ENCODE measurements around the gene NFATC2.

Gene NFATC2

DNA sequence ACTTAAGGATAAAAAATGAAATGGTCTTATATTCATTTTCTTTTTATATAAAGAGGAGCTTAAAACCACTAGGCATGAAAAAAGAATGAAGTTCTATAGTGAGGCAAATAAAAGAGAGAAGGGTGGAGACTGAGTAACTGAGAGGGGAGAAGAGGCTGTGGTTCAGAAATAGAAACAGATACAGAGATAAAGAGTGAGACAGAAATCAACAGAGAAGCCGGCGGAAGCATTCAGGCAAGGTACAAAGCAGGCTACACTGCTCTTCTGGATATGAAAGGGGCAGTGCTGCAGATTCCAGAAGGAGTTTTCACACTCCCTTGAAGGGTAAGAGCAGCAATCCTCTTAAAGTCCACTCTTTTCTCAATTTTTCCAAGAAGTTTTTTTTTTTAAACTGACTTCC is 29.9 kb downstream of the NFATC2 start:
- DNase-seq, result no peak

DNA sequence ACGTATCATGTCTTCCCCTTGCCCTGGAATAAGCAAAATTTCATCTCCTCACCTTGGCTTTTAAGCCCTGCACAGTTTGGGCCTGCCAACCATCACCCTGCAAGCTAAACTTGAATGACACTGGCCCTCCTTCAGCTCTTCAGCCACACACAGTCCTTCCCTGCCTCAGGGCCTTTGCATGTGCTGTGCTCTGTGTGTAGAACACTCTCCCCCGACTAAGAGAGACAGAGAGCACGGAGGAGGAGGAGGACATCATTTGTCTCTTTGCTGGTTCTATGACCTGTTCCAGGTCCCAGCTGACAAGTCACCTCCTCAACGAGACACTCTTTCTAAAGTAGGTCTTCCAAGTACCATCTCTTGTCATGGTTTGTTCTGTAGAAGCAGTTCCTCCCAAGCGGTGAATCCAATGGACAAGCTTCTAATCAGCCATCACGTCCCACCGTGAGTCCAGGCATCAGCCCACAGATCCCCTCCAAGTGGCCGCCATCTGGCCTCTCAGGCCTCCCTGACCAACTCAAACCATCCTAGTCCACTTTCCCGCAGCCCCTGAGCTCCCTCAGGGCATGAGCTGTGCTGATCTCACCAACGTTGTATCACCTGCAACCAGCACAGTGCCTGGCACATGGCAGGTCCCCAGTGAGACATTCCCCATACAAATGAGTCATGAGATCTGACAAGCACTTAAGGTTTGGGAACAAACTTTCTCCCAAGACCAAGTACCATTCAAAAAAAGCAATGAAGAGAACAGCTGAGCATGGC is 30.5 kb downstream of the NFATC2 start:
- no peak for DNase-seq

DNA sequence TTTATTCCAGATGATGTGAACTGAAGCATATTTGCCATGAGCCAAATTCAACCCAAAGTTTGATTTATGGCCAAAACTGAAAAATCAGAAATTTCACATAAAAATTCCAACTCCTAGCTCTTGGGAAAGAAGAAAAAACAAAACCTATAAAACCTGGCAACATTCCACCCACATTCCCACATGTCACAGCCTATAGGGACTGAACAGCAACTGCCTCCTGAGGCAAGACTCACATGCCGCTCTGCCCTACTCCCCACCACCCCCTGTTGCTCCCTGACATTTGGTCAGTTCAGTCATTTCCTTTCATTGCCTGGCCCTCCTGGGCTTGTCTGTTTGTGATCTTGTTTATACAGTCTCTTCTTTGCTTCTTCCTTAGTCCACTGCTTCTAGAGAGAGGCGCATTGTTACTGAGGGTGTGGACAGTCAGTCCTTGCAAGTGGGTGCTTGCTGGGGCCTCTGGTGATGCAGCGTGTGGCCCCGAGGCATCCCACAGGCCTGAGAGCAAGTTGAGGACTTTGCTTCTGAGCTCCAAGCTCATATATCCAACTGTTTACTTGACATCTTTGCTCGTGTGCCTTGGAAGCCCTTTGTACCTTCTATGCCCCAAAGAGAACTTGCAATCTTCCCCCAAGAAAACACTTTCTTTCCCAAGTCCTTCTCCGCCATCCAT is 31.4 kb downstream of the NFATC2 start:
- DNase-seq, result no peak

DNA sequence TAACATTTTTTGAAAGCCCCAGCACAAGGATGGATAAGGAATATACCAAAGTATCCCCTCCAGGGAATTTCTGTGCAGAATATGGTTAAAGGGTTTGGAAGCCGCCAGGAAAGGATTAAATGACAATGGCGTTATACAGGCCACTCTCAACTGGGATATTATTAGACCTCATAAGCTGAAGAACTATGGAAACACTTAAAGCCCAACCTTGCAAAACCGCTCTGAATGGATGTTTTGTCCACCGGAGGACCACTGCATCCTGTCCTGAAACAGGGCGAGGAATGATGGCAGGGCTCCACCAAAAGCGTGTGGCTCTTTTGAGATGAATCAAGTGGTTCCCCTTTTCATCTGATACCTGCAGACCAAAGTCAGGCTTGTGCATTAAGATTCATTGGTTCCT is 32.4 kb downstream of the NFATC2 start:
- no peak for DNase-seq

DNA sequence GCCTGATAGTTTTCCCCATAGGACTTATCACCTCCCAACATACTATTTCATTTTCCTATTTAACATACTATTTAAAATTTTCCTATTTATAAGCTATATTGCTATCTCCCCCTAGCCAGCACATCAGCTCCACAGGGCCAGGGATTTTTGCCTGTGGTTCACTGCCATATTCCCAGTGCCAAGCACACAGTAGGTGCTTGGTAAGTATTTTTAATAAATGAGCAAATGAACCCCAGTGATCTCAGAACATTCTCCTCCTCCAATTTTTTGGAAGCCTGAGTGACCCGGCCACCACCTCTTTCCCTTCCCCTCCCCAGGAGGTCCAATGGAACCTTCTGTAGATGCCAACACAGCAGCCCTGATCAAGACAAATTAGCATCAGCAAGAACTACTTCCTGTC is 33.3 kb downstream of the NFATC2 start:
- no peak for DNase-seq

DNA sequence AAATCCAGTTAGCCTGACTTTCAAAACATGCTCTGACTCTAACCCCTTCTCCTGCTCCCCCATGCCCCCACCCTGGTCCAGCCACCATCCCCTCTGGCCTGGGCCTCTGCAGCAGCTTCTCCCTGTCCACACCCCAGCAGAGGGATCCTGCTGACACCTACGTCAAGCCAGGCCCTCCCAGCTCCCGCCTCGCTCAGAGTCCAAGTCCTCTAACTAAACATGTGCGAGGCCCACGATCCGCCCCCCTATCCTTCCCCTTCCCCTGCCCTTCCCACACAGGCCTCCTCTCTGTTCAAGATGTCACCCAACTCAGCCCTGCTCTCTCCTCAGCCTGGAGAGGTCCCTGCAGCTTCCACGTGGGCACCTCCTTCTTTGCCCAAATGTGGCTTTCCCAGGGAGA is 33.7 kb downstream of the NFATC2 start:
- DNase-seq, result no peak

DNA sequence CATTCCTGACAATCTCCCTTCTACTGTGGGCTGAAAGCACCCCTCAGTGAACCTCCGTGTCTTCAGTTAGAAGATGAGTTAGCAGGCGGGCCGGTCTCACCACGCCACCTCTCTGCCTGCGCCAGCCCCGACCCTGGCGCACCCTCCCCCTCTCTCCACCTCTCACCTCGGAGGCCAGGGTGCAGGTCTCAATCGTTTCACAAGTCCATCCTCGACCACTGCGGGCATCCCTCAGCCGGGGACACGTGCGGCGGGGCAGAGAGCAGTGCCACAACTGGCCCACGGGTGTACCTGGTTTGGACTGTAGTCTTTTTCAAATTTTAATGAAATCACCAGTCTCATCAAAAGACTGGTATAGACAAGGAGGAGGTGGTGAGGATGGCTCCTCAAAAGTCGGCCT is 34.4 kb downstream of the NFATC2 start:
- DNase-seq, result no peak

DNA sequence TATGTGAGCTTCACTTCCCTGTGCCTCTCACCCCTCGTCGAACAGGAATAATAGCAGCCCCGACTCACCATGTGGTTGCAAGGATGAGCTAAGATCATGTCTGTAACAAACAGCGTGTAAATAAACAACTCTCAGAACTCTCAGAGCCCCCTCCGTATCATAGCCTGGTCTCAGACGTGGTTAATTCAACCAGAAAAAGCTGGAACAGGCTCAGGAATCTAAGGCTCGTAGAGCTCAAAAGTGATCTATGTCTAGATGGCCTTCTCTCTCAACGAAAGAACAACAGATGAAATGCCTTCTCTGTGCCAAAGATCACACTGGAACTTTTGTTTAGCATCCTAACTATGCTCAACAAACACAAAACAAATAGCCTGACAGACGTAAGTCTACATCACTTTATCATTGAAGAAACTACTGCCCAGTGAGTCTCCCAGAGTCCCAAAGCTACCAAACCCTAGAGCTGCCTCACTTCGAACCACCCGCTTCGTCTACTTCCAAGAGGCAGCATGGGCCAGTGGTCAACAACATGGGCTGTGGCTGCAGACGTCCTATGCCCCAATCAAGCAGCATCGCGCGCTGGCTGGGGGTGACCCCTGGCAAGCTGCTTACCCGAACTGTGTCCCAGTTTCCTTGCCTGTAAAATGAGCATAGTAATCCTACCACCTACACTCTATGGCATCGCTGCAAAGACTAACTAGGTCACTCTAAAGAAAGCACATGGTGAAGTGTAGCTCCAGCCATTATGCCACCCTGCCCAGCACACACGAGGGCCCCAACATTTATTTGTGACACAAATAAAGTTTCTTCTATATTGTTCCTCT is 35.1 kb downstream of the NFATC2 start:
- no peak for DNase-seq

DNA sequence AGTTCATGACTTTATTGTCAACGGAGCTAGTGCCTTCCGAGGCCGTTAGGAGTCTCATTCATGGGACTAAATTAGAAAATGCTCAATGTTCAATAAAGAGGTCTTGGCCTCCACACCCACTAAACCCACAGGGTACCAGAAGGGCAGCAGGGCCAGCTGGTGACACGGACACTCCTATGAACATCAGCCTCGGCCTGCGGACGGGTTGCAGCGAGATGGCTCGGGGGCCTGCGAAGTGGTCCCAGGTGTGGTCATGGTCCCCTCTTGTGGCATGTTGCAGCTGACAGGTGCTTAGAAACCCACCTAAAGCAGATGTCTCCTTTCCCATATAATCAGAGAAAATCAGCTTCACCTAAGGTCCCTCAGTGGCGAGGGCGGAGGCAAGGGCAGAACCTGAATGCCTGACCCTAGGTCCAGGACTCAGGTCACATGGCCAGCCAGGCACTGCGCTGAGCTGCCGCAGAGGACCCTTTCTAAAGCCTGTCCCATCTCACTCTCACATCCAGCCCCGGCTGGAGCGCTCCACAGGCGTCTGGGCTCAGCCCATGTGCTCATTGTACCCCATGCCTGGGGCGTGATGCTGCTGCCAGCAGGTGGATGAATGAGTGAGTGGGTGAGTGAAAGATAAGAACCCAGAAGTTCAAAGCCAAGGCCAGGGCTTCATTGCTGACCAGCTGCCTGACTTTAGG is 35.8 kb downstream of the NFATC2 start:
- DNase-seq, result no peak

DNA sequence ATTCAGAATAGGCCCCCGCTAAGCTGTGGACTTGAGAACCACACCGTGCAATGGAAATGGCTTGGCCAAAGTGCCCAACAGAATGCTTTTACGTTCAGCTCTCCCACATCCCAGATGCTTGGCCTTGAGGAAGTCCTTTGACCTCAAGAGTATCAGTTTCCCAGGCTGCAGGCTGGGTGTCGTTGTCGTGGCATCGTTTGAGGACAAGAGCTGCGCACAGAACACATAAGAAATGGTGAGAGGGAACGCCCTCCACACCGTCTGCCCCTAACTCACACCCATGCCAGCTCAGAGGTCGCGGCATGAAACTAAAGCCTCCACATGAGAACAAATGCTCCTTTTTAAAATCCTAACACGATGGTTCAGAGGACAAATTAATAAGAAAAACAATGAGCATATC is 37.0 kb downstream of the NFATC2 start:
- no peak for DNase-seq

DNA sequence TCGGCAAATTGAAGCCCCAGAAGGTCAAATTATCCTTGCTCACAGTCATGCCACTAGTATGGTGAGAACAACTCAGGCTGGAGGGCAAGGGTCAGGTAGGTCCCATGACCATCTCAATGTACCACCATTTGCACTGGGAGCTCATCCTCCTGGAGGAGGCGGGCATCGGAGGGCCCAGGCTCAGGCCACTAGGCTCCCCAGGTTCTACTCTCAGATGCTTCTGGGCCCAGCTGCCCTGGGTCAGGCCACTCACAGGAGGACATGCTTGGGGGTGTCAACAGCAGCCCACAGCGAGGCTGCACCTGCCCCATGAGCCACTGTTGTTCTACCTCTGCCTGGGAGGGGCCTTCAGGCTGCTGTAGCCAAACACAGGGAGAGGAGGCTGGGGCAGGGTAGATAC is 39.1 kb downstream of the NFATC2 start:
- no peak for DNase-seq

DNA sequence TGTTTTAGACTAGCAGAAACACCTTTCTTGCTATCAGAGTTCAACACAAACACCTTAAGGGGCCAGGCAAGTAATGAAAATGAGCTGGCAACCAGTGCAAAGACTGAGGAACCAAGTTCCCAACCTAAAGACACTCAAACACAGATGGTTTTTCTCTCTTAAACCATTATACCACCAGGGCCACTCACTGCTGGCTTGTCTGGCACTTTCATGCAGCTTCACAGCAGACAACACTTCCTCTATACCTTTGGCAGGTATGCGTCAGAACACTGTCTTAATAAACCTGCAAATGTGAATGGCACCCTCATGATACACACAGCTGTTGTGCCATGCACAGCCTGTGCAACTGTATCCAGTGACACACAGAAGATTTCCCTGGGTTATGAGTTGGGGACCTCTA is 41.6 kb downstream of the NFATC2 start:
- no peak for DNase-seq

DNA sequence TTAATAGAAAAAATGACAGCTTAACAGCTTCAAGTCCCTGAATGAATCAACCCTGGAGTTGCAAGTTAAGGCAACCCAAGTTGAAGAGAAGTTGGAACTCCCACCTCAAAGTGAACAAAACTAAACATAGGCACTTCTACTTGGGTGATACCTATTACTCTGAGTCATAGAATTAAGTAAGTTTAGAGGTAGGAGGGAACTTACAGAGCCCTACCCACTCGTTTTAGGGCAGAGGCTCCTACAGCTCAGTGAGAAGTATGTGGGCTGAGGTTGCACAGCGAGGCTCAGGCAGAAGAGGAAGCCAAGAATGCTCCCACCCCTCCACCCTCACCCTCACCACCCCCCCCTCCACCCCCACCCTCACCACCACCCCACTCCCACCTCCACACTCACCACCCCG is 42.2 kb downstream of the NFATC2 start:
- DNase-seq, result no peak

DNA sequence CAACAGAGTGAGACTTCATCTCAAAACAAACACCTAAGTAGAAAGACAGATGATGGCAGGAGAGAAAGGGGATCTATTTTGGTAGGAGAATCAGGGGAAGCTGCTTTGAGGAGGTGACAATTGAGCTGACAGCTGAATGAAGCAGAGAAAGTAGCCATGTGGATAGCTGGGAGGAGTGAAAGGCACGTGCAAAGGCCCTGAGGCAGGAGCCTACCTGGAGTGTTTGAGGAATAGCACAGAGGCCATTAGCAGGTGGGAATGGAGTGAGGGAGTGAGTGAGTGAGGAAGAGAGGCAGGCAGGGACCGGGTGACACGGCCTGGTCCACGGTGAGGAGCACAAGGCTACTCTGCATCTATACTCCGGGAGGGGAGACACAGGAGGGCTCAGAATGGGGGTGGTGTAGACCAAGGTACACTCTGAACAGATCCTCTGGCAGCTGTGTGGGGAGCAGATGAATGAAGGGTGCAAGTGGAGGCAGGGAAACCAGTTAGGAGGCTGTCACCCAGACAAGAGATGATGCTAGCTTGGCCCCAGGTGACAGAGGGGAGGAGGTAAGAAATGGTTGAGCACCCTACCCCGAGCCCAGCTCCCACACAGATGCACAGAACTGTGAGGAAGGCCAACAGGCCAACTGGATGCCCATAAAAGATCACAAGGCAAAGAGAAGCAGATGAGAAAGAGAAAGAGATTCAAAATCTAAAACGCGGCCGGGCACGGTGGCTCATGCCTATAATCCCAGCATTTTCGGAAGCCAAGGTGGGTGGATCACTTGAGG is 43.6 kb downstream of the NFATC2 start:
- DNase-seq, result no peak

DNA sequence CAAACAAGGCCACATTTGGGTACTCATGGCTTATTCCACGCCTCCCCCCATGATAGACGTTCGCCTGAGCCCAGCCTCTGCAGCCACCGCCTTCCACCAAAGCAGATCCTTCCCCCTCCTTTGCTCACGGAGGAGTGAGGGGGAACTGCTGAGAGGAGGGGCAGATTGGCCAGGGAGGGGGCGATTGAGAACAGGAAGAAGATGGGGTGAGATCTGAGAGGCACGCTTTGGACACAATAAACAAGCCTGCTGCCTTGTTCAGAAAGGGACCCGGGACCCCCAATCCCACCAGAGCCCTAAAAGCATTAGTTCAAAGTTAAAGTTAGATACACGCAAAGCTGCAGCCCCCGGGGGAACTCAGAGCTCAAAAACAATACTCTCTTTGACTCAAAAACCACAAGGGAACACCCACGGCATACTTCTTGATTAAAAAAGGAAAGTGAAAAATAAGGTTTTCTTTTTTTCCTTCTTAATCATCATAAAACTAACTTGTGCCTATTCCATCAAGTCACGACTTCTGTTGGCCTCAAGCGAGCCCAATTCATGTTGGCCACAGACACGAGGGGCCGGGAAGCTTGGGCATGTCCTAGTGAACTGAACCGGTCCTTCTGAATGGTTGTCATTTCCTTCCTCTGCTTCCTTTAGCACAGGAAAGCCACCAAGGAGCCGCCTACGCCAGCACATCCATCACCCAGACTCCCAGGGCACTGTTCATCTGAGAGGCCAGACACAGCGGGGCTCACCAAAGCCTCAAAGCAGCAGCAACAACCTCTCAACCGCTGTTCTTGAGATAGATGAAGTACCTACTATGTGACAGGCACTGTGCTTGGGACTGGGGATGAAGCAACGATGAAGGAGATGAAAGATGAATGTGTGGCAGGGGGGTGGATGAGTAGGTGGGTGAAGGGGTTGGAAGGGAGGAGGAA is 44.7 kb downstream of the NFATC2 start:
- DNase-seq, result no peak

DNA sequence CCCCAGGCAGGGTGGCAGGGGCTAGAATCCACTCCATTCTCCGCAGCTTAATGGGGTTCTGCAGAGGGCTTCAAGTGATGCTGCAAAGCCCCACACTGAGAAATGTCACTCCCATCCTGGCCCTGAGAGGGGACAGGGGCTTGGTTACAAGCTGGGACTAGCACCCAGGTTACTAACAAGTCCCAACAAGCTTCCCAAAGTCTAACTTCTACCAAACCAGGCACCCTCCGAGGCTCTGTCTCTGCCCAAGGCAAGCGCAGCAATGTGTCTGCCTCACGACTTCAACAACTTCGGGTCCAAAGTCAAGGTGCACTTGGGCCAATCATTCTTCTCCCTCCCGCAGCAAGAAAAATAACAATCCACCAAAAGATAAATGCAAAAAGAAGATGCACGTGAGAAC is 45.6 kb downstream of the NFATC2 start:
- DNase-seq, result no peak

DNA sequence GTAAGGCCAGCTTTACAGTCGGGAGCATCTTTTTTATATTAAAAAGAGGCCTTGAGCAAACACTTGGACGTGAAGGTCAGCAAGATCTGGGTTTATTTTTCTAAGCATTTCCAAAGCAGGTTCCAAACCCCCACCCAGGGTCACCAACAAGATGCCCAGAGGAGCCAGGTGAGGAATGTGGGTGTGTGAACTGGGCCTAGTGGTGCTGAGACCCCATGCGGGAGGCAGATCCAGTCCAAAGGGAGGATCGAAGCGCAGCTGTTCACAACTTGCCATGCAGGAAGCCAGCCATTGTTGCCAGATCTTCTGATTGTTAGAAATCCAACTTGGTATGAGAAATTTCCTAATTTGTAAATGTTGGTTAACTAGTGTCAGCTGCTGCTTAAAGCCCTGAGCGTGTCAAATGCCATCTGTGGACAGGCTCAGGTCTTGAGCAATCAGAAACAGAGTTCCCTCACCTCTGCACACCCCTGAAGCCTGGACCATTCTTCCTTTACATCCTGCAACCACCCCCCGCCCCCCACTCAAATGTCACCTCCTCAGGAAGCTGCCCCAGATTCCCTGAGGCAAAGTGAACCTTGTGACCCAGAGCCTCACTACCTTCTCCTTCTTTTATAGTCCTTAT is 46.5 kb downstream of the NFATC2 start:
- no peak for DNase-seq

DNA sequence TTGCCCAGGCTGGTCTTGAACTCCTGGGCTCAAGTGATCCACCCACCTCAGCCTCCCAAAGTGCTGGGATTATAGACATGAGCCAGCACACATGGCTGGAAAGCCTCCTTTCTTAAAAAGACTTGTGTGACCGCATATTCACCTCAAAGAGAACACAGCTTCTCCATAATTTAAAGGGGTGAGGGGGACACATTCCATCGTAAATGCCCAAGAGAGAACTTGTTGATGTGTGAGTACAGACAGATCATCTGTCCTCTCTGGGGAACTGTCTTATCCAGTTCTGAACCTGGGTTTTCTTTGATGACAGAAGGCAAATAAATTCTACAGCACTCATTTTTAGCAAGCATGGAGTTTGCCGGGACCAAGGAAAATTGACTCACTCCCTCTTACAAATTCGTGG is 47.2 kb downstream of the NFATC2 start:
- no peak for DNase-seq

DNA sequence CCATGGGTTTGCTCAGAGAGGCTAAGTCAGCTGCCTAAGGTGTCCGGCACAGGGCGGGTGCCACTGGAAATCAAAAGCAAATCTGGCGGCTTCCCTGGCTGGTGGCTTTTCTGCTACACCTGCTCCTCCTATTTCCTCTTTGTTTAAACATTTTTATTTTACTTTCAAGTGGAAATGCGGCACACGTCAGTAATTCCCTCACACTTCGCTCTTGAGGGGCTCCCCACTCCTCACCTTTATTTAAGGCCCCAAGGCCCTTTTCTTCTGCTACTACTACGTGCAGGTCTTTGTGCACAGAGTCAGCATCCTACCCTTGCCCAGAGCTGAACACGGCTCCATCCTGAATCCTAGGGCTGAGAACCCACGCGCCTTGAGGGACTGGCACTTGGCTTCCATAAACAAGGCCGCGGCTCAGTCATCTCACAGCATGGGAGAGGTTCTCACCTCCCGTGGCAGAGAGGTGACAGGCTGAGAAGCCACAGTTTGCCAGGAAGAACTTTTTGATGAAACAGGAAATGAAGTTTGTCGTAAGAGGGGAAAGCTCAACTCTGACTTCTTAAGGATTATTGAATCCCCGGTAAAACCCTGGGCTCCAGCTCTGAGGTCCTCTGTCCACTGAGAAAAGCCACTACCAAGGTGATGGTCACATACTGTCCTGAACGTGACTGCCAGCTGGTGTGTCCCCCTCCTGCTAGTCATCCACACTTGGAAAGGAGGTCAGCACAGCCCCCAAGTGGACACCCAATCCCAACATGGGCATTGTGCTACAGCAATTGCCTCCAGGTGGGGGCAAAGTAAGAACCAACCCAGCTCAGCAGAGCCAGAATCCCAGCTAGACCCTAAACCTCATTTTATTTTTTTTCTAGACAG is 48.0 kb downstream of the NFATC2 start:
- no peak for DNase-seq

DNA sequence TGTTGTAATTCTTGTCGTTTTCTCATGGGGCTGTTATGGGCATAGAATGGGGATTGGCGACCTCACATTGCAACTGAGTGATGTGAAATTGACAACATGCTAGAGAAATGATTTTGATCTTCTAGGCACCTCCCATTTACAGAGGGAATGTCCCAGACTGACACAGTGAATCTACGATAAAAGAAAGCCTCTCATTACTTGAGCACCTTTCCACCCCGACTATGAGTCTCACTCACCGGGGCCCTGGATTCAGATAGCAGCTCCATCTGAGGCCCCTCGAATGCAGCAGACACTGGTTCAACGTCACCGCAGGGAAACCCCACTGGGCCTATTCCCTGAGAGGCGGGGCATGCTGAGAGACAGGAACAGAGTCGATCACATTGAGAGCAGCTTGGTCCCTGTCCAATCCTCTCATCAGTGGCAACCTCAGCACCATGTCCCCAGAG is 49.1 kb downstream of the NFATC2 start:
- DNase-seq, result no peak

All from NCI-H2081 (cell line).